ENCODE results near the gene PSMG3.

PSMG3 gene, protein sequence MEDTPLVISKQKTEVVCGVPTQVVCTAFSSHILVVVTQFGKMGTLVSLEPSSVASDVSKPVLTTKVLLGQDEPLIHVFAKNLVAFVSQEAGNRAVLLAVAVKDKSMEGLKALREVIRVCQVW

DNA sequence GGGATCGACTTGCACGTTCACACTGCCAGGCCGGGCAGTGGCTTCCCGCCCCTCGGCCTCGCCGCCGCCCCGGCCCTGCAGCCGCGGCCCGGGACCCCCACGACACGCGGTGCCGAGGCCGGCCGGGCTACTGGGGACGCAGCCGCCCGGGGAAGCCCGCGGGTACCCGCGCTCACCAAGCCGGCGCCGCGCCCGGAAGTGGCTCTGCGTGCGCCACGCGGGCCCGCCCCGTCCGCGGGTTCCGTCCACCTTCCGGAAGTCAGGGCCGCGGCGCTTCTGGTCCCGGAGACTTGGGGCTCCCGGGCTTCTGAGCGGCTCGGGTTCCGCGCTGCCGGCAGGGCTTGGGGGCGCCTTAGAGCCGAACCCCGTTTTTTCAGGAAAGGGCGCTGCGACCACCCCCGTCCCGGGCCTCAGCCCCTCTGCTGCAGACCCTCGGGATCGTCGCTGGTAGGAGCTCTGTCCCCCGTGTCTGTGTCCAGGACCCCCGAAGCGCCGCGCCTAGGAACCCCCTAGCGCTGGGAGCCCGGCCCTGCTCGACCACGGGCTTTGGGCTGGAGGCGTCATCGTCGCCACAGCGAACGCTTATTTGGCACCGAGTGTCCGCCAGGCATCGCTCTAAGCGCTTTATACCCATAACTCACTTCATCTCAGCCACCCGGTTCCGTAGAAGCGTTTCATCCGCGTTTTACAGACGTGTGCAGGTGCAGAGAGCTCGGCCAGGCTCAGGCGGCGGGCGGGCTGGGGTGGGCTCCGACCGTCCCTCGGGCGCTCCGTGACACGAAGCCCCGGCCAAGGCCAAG lies at the start of gene PSMG3:
TSS of gene PSMG3 (minus strand) at position 200 of the 800 bp plus-strand sequence. CDS start 693 bp downstream, outside the sequence.
- peak; percentile 76 to 83 for DNase-seq

DNA sequence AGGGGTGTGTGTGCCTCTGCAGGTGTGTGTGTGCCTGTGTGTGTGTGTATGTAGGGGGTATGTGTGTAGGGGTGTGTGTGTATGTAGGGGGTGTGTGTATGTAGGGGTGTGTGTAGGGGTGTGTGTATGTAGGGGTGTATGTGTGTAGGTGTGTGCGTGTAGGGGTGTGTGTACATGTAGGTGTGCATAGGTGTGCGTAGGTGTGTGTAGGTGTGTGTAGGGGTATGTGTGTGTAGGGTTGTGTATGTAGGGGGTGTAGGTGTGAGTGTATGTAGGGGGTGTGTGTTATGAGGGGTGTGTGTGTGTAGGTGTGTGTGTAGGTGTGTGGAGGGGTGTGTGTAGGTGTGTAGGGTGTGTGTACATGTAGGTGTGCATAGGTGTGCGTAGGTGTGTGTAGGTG lies 48.6 kb upstream of the PSMG3 start:
- DNase-seq: no peak

DNA sequence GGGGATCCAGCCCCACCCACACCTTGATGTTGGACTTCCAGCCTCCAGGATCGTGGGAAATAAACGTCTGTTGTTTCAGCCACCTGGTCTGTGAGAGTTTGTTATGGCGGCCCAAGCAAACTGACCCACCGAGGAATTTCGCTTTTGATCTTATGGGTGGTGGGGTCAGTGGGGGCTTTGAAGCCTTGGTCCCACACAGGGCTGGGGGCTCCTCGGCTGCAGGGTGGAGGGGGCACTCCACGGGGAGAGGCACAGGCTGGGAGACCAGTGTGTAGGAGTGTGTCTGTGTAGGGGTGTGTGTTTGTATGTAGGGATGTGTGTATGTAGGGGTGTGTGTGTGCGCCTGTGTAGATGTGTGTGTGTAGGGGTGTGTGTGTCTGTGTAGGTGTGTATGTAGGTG lies 48.1 kb upstream of the PSMG3 start:
- no peak for DNase-seq

DNA sequence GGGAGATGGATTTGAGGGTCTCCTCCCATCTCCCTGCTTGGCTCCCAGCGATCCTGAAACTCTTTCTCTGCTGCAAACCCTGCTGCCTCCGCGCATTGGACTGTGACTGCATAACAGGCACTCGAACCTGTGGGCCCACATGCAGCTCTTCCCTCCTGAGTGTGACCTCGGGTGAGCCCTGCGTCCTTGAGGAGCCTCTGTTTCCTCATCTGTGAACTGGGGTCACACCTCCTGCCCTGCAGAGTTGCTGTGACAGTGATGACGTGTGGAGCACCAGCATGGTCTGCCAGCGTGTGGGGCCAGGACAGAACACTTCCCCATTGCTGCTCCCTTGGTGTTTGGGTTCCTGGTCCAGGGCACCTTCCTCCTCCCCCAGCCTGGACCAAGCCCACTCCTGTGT lies 46.9 kb upstream of the PSMG3 start:
- no peak for DNase-seq

DNA sequence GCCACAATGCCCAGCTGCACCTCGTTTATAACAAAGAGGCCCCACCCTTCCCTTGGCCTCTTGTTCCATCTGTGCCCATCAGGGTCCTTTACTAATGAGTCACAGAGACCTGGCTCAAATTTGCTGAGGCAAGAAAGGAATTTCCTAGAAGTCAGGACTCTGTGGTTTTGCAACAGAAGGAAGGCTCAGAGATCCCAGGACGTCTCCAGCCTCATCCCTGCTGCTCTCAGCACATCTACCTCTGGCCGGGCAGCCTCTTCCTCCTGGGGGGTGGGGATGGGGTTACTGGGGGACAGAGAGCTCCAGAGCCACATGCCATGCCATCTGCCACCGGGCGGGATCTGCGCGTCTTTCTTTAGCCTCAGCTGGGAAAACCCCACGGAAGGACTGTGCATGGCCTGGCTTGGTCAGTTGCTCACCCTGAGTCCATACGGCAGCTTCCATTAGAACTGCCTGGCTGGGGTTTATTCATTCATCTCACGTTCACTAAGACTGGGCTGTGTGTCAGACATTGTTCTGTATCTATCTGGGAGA lies 41.9 kb upstream of the PSMG3 start:
- DNase-seq: no peak

DNA sequence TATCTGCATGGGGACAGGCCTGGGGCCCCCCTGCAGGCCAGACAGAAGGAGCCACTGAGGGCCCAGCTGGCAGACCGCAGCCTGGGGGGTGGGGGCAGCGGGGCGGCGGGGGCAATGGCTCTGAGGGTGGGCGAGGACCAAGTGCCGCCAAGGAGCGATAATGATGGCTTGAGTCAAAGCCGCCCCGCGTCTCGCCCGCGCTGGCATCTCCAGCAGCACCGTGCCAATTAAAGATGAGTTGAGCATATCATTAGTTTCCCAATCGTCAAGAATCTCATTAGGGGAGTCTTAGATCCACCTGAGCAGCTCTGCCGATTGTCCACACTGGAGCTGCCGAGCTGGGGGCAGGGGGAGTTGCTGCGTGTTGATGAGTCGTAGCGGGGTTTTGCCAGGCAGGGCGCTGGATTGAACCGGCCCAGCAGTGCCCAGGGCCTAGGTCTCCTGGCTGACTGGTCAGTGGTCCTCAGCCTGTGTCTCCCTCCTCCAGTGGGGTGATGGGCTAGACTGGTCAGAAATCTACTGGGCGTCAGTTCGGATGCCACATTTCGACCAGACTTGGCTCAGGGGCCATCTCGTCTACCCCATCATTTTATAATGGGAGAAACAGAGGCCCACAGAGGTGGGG lies 41.0 kb upstream of the PSMG3 start:
- DNase-seq: no peak

DNA sequence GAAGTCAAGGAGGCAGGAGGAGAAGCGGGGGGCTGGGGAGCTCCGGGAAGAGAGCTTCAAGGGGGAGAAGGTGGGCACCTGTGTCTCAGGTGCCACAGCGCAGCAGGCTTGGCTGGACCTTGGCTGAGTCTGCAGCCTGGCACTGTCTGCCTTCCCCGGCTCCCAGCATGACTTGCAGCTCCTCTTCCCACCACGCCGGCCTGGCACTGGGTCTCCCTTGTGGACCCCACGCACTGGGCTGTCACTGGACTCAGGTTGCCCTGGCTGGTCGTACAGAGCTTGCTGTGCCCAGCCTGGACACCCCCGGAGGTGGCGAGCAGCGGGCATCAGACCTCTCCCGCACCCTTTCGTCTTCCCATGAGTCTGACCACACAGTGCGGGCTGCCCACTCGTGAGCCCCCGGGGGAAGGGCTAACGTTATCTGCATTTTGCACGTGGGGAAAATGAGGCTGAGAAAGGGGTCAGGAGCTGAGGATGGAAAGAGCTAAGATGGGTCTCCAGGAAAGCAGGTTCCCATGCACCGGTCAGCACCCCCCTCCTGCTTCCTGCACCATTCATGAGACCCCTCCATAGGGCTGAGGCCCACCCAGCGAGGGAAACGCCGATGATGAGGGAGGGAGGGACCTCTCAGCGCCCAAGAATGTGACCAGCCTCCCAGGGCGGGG lies 40.3 kb upstream of the PSMG3 start:
- DNase-seq: no peak

DNA sequence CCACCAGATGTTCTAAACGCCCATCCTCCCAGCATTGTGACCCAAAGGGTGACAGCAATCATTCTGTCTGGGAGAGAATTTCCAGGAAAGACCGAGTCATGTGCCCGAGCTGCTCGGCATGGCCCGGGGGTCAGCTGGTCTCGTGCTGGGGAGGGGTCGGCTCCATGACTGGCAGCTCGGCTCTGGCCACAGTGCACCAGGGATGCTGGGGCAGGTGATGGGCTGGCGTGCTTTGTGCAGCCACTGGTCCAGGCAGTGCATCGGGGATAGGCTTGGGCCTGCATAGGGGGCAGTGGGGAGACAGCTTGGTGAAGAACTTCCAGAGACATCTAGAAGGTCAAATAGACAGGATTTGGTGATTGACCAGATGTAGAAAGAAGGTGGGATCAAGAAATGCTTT lies 39.2 kb upstream of the PSMG3 start:
- no peak for DNase-seq

DNA sequence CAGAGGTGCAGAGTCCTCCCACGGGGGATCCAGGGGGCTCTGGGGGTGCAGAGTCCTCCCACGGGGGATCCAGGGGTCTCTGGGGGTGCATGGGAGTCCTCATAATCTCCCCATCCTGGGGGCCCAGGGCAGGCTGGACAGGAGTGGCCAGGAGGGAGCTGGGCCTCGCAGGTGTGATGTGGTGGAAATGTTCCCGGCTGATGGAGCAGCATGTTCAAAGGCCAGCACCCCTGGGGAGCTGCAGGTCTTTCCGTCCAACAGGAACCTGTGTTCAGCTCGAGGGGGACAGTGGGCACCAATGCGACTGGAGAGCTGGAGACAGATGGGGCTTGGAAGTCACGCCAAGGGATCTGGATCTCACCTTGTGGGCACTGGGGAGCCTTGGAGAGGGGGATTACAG lies 38.5 kb upstream of the PSMG3 start:
- DNase-seq: no peak

DNA sequence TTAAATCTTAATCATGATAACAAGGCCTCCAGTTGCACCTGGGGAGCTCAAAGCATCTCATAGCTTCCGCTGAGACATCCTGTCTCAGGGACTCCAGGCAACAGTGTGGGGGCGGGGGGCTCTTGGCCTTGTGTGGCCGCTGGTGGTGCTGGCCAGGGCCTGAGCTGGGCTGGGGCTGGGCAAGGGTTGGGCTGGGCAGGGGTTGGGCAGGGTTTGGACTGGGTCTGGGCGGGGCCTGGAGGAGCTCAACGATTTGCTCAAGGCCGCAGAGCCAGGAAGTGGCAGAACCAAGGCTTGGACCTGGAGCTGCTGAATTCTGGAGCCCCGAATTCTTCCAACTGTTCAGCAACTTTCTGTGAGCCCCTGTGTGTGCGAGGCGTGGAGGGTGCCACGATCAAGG lies 37.9 kb upstream of the PSMG3 start:
- no peak for DNase-seq

DNA sequence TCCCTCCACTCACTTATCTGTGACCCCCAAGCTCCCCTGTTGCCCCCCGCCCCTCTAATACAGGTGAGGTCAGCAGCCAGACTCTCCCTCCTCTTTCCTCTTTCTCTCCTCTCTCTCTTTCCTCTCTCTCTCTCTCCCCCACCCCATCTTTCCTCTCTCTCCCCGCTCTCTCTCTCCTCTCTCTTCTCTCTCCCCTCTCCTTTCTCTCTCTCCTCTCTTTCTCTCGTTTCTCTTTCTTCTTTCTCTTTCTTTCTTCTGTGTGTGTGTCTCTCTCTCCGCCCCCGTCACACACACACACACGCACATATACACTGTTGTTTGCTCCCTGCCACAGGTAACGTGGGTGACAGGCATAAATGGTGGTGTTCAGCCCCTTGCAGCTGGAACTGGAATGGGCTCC lies 37.2 kb upstream of the PSMG3 start:
- no peak for DNase-seq

DNA sequence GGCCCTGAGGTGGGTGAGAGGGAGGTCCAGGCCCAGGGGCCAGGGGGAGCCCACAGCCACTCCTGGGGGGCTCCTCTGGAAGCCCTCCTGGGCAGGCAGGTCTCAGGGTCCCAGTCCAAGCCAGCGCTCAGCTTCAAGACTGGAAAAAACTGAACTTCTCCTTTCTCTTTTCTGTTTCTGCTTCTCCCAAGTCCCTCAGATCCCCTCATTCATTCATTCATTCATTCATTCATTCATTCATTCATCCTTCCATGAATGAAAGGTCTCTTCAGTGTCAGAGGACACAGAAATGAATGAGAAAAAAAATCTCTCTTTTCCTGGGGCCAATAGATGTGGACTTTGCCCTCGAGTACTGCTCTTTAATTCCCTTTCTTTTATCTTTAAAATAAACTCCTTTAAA lies 34.6 kb upstream of the PSMG3 start:
- no peak for DNase-seq

DNA sequence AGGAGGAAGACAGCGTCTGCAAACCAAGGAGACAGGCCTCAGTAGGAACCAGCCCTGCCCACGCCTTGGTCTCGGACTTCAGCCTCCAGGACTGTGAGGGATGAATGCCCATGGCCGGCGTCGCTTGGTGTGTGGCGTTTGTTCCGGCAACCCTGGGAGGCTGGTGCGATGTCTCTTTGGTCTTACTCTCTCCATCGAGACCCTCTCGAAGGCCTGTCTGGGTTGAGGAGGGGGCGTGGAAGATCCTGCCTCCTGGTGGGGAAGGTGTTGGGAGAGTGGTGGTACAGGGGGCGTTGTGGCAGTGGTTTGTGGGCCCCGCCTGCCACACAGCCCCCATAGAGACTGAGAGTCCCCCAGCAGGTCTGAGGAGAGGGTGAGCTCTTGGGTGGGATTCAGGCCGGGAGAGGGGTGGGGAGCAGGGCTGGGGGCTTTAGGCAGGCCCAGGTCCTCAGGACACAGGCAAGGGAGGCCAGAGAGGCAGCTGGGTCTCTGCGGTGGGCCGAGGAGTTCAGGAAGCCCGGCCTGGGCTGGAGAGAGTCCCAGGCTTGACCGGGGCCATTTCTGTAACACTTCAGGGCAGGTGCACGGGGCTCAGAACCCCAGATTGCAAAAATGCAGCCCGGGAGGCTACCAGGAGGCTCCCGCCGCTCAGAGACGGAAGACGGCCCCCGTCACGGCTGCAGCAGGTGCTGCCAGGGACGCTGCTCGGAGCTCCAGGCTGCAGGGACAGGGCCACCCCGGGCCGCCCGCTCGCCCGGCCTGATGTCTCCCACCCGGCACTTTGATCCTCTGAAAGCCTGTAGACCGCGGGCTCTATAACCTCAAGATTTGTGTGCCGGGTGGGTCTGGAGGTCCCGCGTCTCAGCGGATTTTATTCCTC lies 33.8 kb upstream of the PSMG3 start:
- DNase-seq: no peak

DNA sequence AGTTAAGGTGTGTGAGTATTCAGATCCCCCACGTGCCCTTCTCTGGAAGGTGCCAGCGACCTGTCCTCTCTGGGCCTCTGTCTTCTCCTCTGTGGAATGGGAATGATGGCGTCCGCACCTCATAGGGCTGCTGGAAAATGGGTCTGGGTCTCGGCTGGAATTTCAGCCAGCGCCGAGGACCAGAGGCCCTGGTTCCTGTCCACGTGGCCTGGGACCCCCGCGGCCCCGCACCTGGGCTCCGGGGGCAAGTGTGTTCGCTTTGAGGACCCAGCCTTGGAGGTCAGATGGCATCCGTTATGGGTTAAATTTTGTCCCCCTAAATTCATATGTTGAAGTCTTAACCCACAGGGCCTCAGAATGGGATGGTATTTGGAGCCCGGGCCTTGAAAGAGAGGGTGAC lies 32.6 kb upstream of the PSMG3 start:
- DNase-seq: no peak

DNA sequence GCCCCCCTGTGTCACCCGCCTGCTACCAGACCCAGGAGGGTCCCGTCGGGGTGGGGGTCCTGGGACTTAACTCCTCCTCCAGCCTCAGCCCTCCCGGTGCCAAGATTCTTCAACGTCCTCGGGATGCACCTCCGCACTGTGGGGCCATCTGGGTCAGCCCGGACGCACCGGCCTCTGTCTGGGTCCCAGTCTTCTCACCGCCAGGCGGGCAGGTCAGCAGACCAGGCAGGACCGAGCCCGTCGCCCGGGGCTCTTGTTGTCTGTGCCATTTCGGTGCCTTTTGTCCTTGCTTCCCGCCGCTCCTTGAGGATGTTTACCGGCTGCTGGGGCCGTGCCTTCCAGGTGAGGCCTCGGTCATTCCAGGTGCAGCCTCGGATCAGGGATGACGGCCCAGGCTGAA lies 32.1 kb upstream of the PSMG3 start:
- no peak for DNase-seq

DNA sequence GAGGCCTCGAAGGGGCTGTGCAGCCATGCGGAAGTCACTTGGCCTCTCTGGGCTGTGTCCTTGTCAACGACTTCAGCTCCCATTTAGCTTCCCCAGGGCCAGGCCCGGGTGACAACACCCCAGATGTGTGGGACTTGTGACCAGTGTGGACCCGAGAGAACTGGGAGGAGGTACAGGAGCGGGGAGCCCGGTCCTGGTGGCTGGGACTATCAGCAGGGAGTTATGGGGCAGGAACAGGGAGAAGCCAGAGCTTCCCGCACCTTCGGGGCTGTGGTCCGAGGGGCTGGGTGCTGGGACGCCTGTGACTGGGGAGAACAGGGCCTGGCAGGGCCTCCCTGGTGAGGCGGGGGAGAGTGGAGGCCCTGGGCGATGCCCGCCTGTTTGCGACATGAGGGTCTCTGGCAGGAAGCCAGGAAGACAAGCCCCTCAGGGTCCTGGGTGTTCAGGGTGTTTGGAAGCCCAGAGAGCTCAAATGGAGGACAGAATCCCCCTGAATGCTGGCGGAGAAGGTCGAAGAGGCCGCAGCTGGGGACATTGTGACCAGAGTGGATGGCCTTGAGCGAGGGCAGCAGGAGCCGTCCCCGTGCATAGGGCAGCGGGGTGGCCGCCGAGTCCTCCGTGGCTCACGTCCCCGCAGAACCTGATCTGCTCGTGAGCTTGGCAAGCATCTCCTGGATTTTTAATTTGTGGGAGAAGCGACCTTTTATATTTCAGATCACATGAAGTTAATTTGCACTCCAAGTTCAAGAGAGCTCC lies 30.0 kb upstream of the PSMG3 start:
- no peak for DNase-seq

DNA sequence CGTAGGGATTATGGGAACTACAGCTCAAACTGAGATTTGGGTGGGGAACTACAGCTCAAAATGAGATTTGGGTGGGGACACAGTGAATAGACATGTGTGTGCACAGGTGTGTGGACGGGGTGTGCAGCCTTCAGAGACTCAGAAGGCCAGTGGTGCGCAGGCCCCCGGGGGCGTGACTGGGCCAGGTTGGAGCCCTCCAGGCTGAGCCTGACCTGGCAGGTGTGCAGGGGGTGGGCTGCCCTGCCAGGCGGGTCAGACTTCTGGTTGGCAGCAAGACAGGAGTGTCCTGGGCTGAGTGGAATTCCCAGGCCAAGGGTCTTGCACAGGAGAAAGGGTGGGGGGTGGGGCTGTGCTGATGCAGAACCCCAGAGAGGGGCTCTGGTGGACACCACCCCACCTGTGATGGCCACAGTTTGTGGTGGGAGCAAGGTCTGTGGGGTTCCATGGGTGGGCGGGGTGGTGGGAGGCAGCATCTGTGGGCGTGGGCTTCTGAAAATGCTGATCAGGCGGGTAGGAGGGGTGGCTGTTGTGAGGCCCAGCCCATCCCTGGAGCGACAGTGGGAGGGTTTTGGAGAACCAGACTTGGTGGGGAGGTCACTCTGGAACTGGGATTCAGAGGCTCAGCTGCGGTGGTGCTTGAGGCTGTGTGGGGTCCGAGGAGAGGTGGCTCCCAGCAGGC lies 29.3 kb upstream of the PSMG3 start:
- no peak for DNase-seq

DNA sequence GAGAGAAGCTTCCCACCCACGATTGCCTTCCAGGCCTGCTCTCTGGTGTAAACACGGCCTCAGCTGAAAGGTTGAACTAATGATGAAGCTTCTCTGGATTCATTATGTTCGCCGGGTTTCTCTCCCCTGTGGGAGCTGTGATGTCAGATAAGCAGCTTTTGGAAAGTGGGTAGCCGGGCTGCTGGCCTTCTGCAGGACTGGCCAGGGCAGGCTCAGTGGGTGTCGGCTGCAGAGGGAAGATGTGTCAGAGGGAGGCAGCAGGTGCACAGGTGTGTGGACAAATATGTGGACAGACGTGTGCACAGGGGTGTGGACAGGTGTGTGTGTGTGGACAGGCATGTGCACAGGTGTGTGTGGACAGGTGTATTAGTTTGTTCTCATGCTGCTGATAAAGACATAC lies 28.5 kb upstream of the PSMG3 start:
- DNase-seq: no peak

DNA sequence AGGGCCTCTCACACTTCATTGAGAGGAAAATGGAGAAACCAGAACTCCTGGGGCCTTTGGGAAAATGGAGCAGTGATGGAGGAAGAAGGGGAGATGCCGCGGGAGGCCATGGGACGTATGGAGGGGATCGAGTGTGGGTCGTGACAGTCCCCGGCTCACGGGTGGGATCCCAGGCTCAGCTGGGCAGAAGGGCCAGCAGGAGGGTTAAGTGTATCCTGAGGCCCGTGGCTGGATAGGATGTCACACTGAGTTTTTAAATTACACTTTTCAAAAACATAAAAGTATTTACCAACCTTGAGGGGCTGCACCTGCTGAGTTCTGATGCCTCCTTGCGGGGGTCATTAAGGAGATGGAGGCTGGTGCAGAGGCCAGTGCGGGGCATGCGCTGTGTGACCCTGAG lies 28.0 kb upstream of the PSMG3 start:
- DNase-seq: no peak

DNA sequence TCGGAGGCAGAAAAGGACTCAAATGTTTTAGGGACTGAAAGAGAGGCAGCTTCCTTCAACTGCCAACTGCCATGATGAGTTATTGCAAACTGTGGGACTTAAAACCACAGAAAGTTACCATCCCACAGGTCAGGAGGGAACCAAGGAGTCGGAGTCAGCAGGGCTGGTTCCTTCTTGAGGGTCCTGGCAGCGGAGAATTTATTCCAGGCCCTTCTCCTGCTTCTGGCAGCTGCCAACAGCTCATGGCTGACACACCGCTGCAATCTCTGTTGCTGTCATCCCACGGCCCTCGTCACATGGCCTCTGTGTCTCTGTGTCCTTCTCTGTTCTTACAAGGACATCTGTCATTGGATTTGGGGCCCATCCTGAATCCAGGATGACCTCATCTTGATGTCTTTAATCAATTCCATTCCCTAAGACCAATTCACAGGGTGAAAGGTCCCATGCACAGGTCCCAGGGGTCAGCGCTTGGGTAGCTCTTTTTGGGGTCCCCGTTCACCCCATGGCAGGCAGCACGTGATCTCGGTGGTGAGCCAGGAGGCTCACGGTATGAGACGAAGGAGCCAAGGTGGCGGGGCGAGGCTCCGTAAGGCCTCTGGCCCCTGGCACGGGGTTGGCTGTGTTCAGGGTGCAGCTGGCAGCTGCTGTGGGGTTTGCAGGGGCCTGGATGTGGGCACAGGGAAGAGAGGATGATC lies 27.4 kb upstream of the PSMG3 start:
- no peak for DNase-seq

Measured in bone marrow (tissue), 2 donors.